Hepatocyte (in vitro differentiated cells): ENCODE results near the gene UBE2E1. TPM values are rescaled to one million over a fixed set of nuclear protein-coding genes. Genes with fewer than 3 reads are reported as not detected.

ENCODE experiments used
- DNase-seq: peaks from one replicate; pipeline ENCODE4 v3.0.0-alpha.2; 2016; ENCODE audit warnings: low spot score
- H2AFZ ChIP-seq: fragments of 200-600 bp; sonication (generic); 2 replicates; pipeline ENCODE4 v1.6.0; 2016; ENCODE audit warnings: antibody characterized with exemption, mild to moderate bottlenecking
- H3K27ac ChIP-seq: fragments of 200-600 bp; sonication (generic); 2 replicates; pipeline ENCODE4 v1.5.1; 2016; ENCODE audit warnings: mild to moderate bottlenecking
- H3K27me3 ChIP-seq: fragments of 200-600 bp; sonication (generic); 2 replicates; pipeline ENCODE4 v1.6.1; 2016
- H3K36me3 ChIP-seq: fragments of 200-600 bp; sonication (generic); replicated peaks from 2 replicates; pipeline ENCODE4 v1.5.1; 2016; ENCODE audit warnings: low read depth; ENCODE audit not compliant: insufficient read depth
- H3K4me1 ChIP-seq: fragments of 200-600 bp; sonication (generic); 2 replicates; pipeline ENCODE4 v1.5.1; 2016; ENCODE audit warnings: mild to moderate bottlenecking, moderate library complexity; ENCODE audit not compliant: insufficient read depth
- H3K4me2 ChIP-seq: fragments of 200-600 bp; sonication (generic); 2 replicates; pipeline ENCODE4 v1.6.0; 2016
- H3K4me3 ChIP-seq: fragments of 200-600 bp; sonication (generic); 2 replicates; pipeline ENCODE4 v1.5.1; 2016; ENCODE audit warnings: mild to moderate bottlenecking
- H3K79me2 ChIP-seq: fragments of 200-600 bp; sonication (generic); 2 replicates; pipeline ENCODE4 v1.6.0; 2017; ENCODE audit warnings: mild to moderate bottlenecking
- H3K9me2 ChIP-seq: fragments of 200-600 bp; sonication (generic); replicated peaks from 2 replicates; pipeline ENCODE4 v1.6.0; 2017; ENCODE audit warnings: mild to moderate bottlenecking; ENCODE audit not compliant: insufficient read depth
- H3K9me3 ChIP-seq: fragments of 200-600 bp; sonication (generic); 2 replicates; pipeline ENCODE4 v1.5.1; 2016; ENCODE audit warnings: low read depth, mild to moderate bottlenecking
- H4K20me1 ChIP-seq: fragments of 200-600 bp; sonication (generic); 2 replicates; pipeline ENCODE4 v1.6.0; 2016; ENCODE audit warnings: mild to moderate bottlenecking; ENCODE audit not compliant: insufficient read depth, poor library complexity, severe bottlenecking
- CTCF ChIP-seq: fragments of 200-600 bp; sonication (generic); IDR thresholded peaks from 2 replicates; pipeline ENCODE4 v1.5.1; 2016; ENCODE audit warnings: antibody characterized with exemption, mild to moderate bottlenecking; ENCODE audit not compliant: poor library complexity
- EZH2 ChIP-seq: fragments of 200-600 bp; sonication (generic); IDR thresholded peaks from 2 replicates; pipeline ENCODE4 v1.6.1; 2016; ENCODE audit warnings: antibody characterized with exemption, mild to moderate bottlenecking, borderline replicate concordance
- EZH2phosphoT487 ChIP-seq: fragments of 200-600 bp; sonication (generic); IDR thresholded peaks from one replicate; pipeline ENCODE4 v1.6.1; 2018; ENCODE audit warnings: antibody characterized with exemption, mild to moderate bottlenecking, low read depth, moderate library complexity; ENCODE audit not compliant: unreplicated experiment, severe bottlenecking
- WGBS: methylation state at CpG from one replicate; pipeline ENCODE4 v1.1.6; 2016; ENCODE audit warnings: low lambda C conversion rate; ENCODE audit errors: missing lambda C conversion rate; 5-methylcytosine and 5-hydroxymethylcytosine counted together
- polyA plus RNA-seq: library from polyadenylated mRNA; unstranded; fragments of >200 nt; fragmentation: Nextera tagmentation; extraction: Ambion mirVana; gene quantifications from 2 replicates; pipeline ENCODE4 v1.2.1, GENCODE V29; 2016
- total RNA-seq: library from RNA; depleted of rRNA; stranded (reverse); fragments of >200 nt; gene quantifications from 2 replicates; pipeline ENCODE4 v1.2.3, GENCODE V29; 2014

Gene UBE2E1
- total and polyA plus RNA-seq, 2 experiments from 2014 or later: 20.8 to 179 TPM

GRCh38 chr3:23811185-23811527, 5.4 kb downstream of the UBE2E1 start:
- H3K4me3 ChIP-seq: peak overlapping the region; percentile 62
- TF ChIP-seq EZH2phosphoT487 (no peak), CTCF (no peak), EZH2 (no peak)
- peak overlapping the region; percentile 95 for H3K4me2 ChIP-seq
- H3K4me1 ChIP-seq: peaks cover 44% of the 10 kb centered on the region
- peaks cover 95% of the 10 kb centered on the region for H3K79me2 ChIP-seq
- WGBS: 26% methylated on average over 10 of the region's 10 CpGs
- no peaks in the 10 kb centered on the region for H3K9me2 ChIP-seq
- H2AFZ ChIP-seq: peak overlapping the region; percentile 85
- peak; percentile 37 for DNase-seq
- peak overlapping the region; percentile 94 for H3K27ac ChIP-seq
- H4K20me1 ChIP-seq: peaks cover 40% of the 10 kb centered on the region
- no peaks in the 10 kb centered on the region for H3K9me3 ChIP-seq
- H3K36me3 ChIP-seq: no peaks in the 10 kb centered on the region
- no peaks in the 10 kb centered on the region for H3K27me3 ChIP-seq

GRCh38 chr3:23811919-23812318, 6.2 kb downstream of the UBE2E1 start:
- H4K20me1 ChIP-seq: peaks cover 44% of the 10 kb centered on the region
- no peak for DNase-seq
- H3K36me3 ChIP-seq: no peaks in the 10 kb centered on the region
- TF ChIP-seq CTCF: no peak
- no peak for TF ChIP-seq EZH2
- peak; percentile 53 for TF ChIP-seq EZH2phosphoT487
- peak overlapping the region; percentile 94 for H3K27ac ChIP-seq
- no peaks in the 10 kb centered on the region for H3K9me2 ChIP-seq
- peak overlapping the region; percentile 95 for H3K4me2 ChIP-seq
- no peak overlapping the region for H3K4me3 ChIP-seq
- H3K79me2 ChIP-seq: peaks cover 94% of the 10 kb centered on the region
- H2AFZ ChIP-seq: no peak overlapping the region
- H3K27me3 ChIP-seq: no peaks in the 10 kb centered on the region
- H3K4me1 ChIP-seq: peaks cover 44% of the 10 kb centered on the region
- H3K9me3 ChIP-seq: no peaks in the 10 kb centered on the region

GRCh38 chr3:23815879-23816278, 10.1 kb downstream of the UBE2E1 start:
- H3K4me2 ChIP-seq: no peak overlapping the region
- H3K27ac ChIP-seq: no peak overlapping the region
- H3K4me1 ChIP-seq: peaks cover 15% of the 10 kb centered on the region
- H3K4me3 ChIP-seq: no peak overlapping the region
- H3K36me3 ChIP-seq: no peaks in the 10 kb centered on the region
- H3K79me2 ChIP-seq: peaks cover 98% of the 10 kb centered on the region
- WGBS: 30% methylated on average over 3 of the region's 3 CpGs
- H3K9me2 ChIP-seq: no peaks in the 10 kb centered on the region
- TF ChIP-seq EZH2 (no peak), EZH2phosphoT487 (no peak), CTCF (no peak)
- DNase-seq: no peak
- H2AFZ ChIP-seq: no peak overlapping the region
- no peaks in the 10 kb centered on the region for H3K9me3 ChIP-seq
- no peaks in the 10 kb centered on the region for H3K27me3 ChIP-seq
- peaks cover 67% of the 10 kb centered on the region for H4K20me1 ChIP-seq

- Histone ChIP-seq H3K4me1 (peaks cover 7% of the 10 kb centered on the region), H3K27ac (no peak overlapping the region), H3K36me3 (no peaks in the 10 kb centered on the region), H2AFZ (no peak overlapping the region), H3K4me3 (no peak overlapping the region), H3K9me3 (no peaks in the 10 kb centered on the region), H4K20me1 (peaks cover 74% of the 10 kb centered on the region), H3K79me2 (peaks cover 98% of the 10 kb centered on the region), H3K27me3 (no peaks in the 10 kb centered on the region), H3K4me2 (no peak overlapping the region), H3K9me2 (no peaks in the 10 kb centered on the region)
- WGBS: 100% methylated on average over 2 of the region's 2 CpGs
- no peak for DNase-seq
- TF ChIP-seq EZH2 (no peak), EZH2phosphoT487 (no peak), CTCF (no peak)
Observed at GRCh38 chr3:23816721-23817120, 11.0 kb downstream of the UBE2E1 start.
